Caco-2 (cell line): ENCODE results near the gene LARP4B. TPM values are rescaled to one million over a fixed set of nuclear protein-coding genes. Genes with fewer than 3 reads are reported as not detected.

Experiments used
- BruUV-seq: library from RNA; stranded (reverse); fragments of 400-500 nt; replicated peaks from 2 replicates; lab custom pipeline; 2021; lab: Mats Ljungman, UMichigan
- CTCF ChIA-PET: fragments of 300-600 bp; sonication (Branson Sonifier 250); formaldehyde crosslinking; loops from one replicate; lab custom pipeline; 2022; ENCODE audit warnings: antibody characterized with exemption; lab: Charles Lee
- POLR2A ChIA-PET: fragments of 300-600 bp; sonication (Branson Sonifier 250); formaldehyde crosslinking; loops from one replicate; lab custom pipeline; 2022; ENCODE audit warnings: antibody characterized with exemption; lab: Charles Lee
- DNase-seq, 2 experiments: peaks; one replicate each; pipeline versions ENCODE4 v3.0.0 to v3.0.0-alpha.2; 2020 to 2022
- H3K27me3 ChIP-seq: replicated peaks from 2 replicates; pipeline ENCODE4 v1.6.0; 2011; ENCODE audit warnings: low read length; ENCODE audit not compliant: control insufficient read depth, insufficient read depth
- H3K36me3 ChIP-seq: 2 replicates; pipeline ENCODE4 v1.5.1; 2011; ENCODE audit warnings: low read length; ENCODE audit not compliant: control insufficient read depth, insufficient read depth
- H3K4me1 ChIP-seq: fragments of 250-450 bp; sonication (Bioruptor Pico); 2 replicates; pipeline ENCODE4 v1.5.1; 2020; ENCODE audit warnings: mild to moderate bottlenecking
- H3K4me3 ChIP-seq: 2 replicates; pipeline ENCODE4 v1.5.1; 2011; ENCODE audit warnings: low read depth, mild to moderate bottlenecking, control low read depth, low read length
- H3K9me3 ChIP-seq: fragments of 250-450 bp; sonication (Bioruptor Pico); 2 replicates; pipeline ENCODE4 v1.5.1; 2020; ENCODE audit warnings: mild to moderate bottlenecking, moderate library complexity
- H3K27ac Mint-ChIP-seq: one replicate; pipeline ENCODE4 v1.8.0; 2022; ENCODE audit warnings: mixed read lengths; ENCODE audit not compliant: unreplicated experiment
- H3K27me3 Mint-ChIP-seq: one replicate; pipeline ENCODE4 v1.8.0; 2022; ENCODE audit warnings: mixed read lengths; ENCODE audit not compliant: insufficient read depth, unreplicated experiment
- H3K36me3 Mint-ChIP-seq: one replicate; pipeline ENCODE4 v1.8.0; 2022; ENCODE audit warnings: mild to moderate bottlenecking, mixed read lengths; ENCODE audit not compliant: insufficient read depth, unreplicated experiment
- H3K4me1 Mint-ChIP-seq: one replicate; pipeline ENCODE4 v1.8.0; 2022; ENCODE audit warnings: low read depth, mixed read lengths; ENCODE audit not compliant: unreplicated experiment
- H3K4me3 Mint-ChIP-seq: one replicate; pipeline ENCODE4 v1.8.0; 2022; ENCODE audit warnings: mild to moderate bottlenecking, moderate library complexity, mixed read lengths; ENCODE audit not compliant: unreplicated experiment
- H3K9me3 Mint-ChIP-seq: one replicate; pipeline ENCODE4 v1.8.0; 2022; ENCODE audit warnings: mixed read lengths; ENCODE audit not compliant: unreplicated experiment
- CTCF ChIP-seq, 2 experiments: fragments of 200-600 bp in 1 of 2; IDR thresholded peaks; 1 replicate in 1 of 2; 2 replicates in 1 of 2; pipeline versions ENCODE4 v1.5.1 to v1.8.0; 2011 to 2022; ENCODE audit warnings: antibody characterized with exemption in 1 of 2, control low read depth in 1 of 2, inconsistent platforms in 1 of 2, low read depth in 1 of 2, low read length in 1 of 2, mild to moderate bottlenecking in 1 of 2, moderate library complexity in 1 of 2; ENCODE audit not compliant: insufficient read depth in 1 of 2, severe bottlenecking in 1 of 2, unreplicated experiment in 1 of 2
- intact Hi-C: fragments of 100-400 bp; cut with micrococcal nuclease; formaldehyde crosslinking; loops from one replicate; pipeline ENCODE4 v1.10.0; 2022; ENCODE audit not compliant: unreplicated experiment
- total RNA-seq: library from RNA; stranded (reverse); gene quantifications from 2 replicates; pipeline ENCODE4 v1.2.3, GENCODE V29; 2022

Gene LARP4B
- total RNA-seq, 1 experiment from 2014 or later, result 235 TPM

GRCh38 chr10:819326-819725, 112.2 kb downstream of the LARP4B start:
- H3K27me3 Mint-ChIP-seq, result no peaks in the 10 kb centered on the region
- intact Hi-C loops, result no loop called here
- H3K4me1 ChIP-seq, result no peaks in the 10 kb centered on the region
- no peak for TF ChIP-seq CTCF (IDR thresholded peaks at IDR 0.05; ENCODE audit: insufficient read depth in 1 of 2, low read depth in 1 of 2, low read length in 1 of 2, severe bottlenecking in 1 of 2, unreplicated experiment in 1 of 2)
- CTCF ChIA-PET, result no interaction called here
- no peak for DNase-seq
- no peak overlapping the region for H3K4me3 Mint-ChIP-seq
- H3K9me3 Mint-ChIP-seq, result no peaks in the 10 kb centered on the region
- H3K27me3 ChIP-seq, result no peaks in the 10 kb centered on the region
- POLR2A ChIA-PET, result no interaction called here
- no TSS peak for BruUV-seq
- peaks cover 5% of the 10 kb centered on the region for H3K4me1 Mint-ChIP-seq
- no peak overlapping the region for H3K27ac Mint-ChIP-seq
- peaks cover 33% of the 10 kb centered on the region for H3K36me3 ChIP-seq
- H3K4me3 ChIP-seq, result no peak overlapping the region
- H3K9me3 ChIP-seq, result no peaks in the 10 kb centered on the region
- H3K36me3 Mint-ChIP-seq, result peaks cover 96% of the 10 kb centered on the region

- Histone ChIP-seq H3K27me3 (no peaks in the 10 kb centered on the region), H3K4me1 (no peaks in the 10 kb centered on the region), H3K36me3 (peaks cover 31% of the 10 kb centered on the region), H3K4me3 (no peak overlapping the region), H3K9me3 (no peaks in the 10 kb centered on the region)
- ChIA-PET CTCF (no interaction called here), POLR2A (interaction anchor here (0.6 kb wide), 1 partner anchor 259 kb away, joined by 3 read pairs; no protein-coding TSS in a partner anchor)
- Mint-ChIP-seq H3K9me3 (no peaks in the 10 kb centered on the region), H3K27me3 (no peaks in the 10 kb centered on the region), H3K4me3 (no peak overlapping the region), H3K27ac (no peak overlapping the region), H3K36me3 (peaks cover 96% of the 10 kb centered on the region), H3K4me1 (peaks cover 5% of the 10 kb centered on the region)
- no peak for TF ChIP-seq CTCF (IDR thresholded peaks at IDR 0.05; ENCODE audit: insufficient read depth in 1 of 2, low read depth in 1 of 2, low read length in 1 of 2, severe bottlenecking in 1 of 2, unreplicated experiment in 1 of 2)
- DNase-seq, result no peak
- BruUV-seq, result no TSS peak
- intact Hi-C loops, result no loop called here
Measured at GRCh38 chr10:818526-819220, 112.8 kb downstream of the LARP4B start.

- no peaks in the 10 kb centered on the region for H3K9me3 Mint-ChIP-seq
- H3K4me3 Mint-ChIP-seq, result no peak overlapping the region
- ChIA-PET CTCF (no interaction called here), POLR2A (no interaction called here)
- no peak for TF ChIP-seq CTCF (IDR thresholded peaks at IDR 0.05; ENCODE audit: insufficient read depth in 1 of 2, low read depth in 1 of 2, low read length in 1 of 2, severe bottlenecking in 1 of 2, unreplicated experiment in 1 of 2)
- DNase-seq, result no peak
- Histone ChIP-seq H3K4me1 (no peaks in the 10 kb centered on the region), H3K9me3 (no peaks in the 10 kb centered on the region), H3K4me3 (no peak overlapping the region), H3K36me3 (peaks cover 28% of the 10 kb centered on the region), H3K27me3 (no peaks in the 10 kb centered on the region)
- no peak overlapping the region for H3K27ac Mint-ChIP-seq
- intact Hi-C loops, result no loop called here
- H3K4me1 Mint-ChIP-seq, result peaks cover 5% of the 10 kb centered on the region
- H3K36me3 Mint-ChIP-seq, result peaks cover 96% of the 10 kb centered on the region
- H3K27me3 Mint-ChIP-seq, result no peaks in the 10 kb centered on the region
- no TSS peak for BruUV-seq
Measured at GRCh38 chr10:818010-818409, 113.5 kb downstream of the LARP4B start.
